Transverse colon (tissue), 4 donors: Measurements from ENCODE around the gene SLC43A1. TPM values are rescaled to one million over a fixed set of nuclear protein-coding genes. Genes with fewer than 3 reads are reported as not detected.
A peak's percentile ranks its signal among the peaks of the same experiment; 100 is the strongest.

Experiments
- DNase-seq: peaks from one replicate; pipeline ENCODE4 v3.0.0-alpha.2; 2019
- H3K27ac ChIP-seq, 4 donors: fragments of 200-600 bp; sonication (generic); 2 replicates each; pipeline ENCODE4 v1.5.1; 2016 to 2018; ENCODE audit warnings: inconsistent platforms in 4 of 4
- H3K27me3 ChIP-seq: fragments of 200-600 bp; sonication (generic); 2 replicates; pipeline ENCODE4 v1.5.1; 2017; ENCODE audit warnings: inconsistent platforms
- H3K36me3 ChIP-seq, 4 donors: fragments of 200-600 bp; sonication (generic); 2 replicates each; pipeline ENCODE4 v1.5.1; 2017 to 2019; ENCODE audit warnings: inconsistent platforms in 4 of 4
- H3K4me1 ChIP-seq, 4 donors: fragments of 200-600 bp; sonication (generic); 2 replicates each; pipeline ENCODE4 v1.5.1; 2017 to 2020; ENCODE audit warnings: inconsistent platforms in 4 of 4
- H3K4me3 ChIP-seq, 4 donors: fragments of 200-600 bp; sonication (generic); 1 replicate in 1 of 4; 2 replicates in 3 of 4; pipeline versions ENCODE4 v1.5.1 to v1.6.1; 2017 to 2019; ENCODE audit warnings: inconsistent platforms in 4 of 4
- H3K9me3 ChIP-seq, 2 donors: fragments of 200-600 bp; sonication (generic); 2 replicates each; pipeline ENCODE4 v1.5.1; 2017 to 2019; ENCODE audit warnings: inconsistent platforms in 2 of 2
- CTCF ChIP-seq, 5 experiments: fragments of 200-600 bp in 3 of 5; fragments of 450-650 bp in 2 of 5; sonication (generic) in 3 of 5; IDR thresholded peaks; 1 replicate in 2 of 5; 2 replicates in 3 of 5; pipeline ENCODE4 v1.5.1; 2016 to 2017; ENCODE audit warnings: antibody characterized with exemption in 5 of 5, inconsistent platforms in 3 of 5, mild to moderate bottlenecking in 2 of 5, moderate library complexity in 1 of 5
- EP300 ChIP-seq: sonication (generic); formaldehyde crosslinking; IDR thresholded peaks from one replicate; pipeline ENCODE4 v1.6.1; 2017; ENCODE audit warnings: antibody characterized with exemption, low read depth
- POLR2A ChIP-seq: fragments of 450-650 bp; IDR thresholded peaks from one replicate; pipeline ENCODE4 v1.6.1; 2016; ENCODE audit warnings: antibody characterized with exemption, mild to moderate bottlenecking, moderate library complexity
- POLR2AphosphoS5 ChIP-seq, 3 donors: sonication (generic); formaldehyde crosslinking; IDR thresholded peaks; one replicate each; pipeline ENCODE4 v1.6.1; 2016; ENCODE audit warnings: antibody characterized with exemption in 3 of 3
- WGBS, 2 donors: methylation state at CpG; one replicate each; pipeline ENCODE4 v1.1.5; 2018; ENCODE audit warnings: low coverage in 1 of 2; 5-methylcytosine and 5-hydroxymethylcytosine counted together
- in situ Hi-C, 4 donors: fragments of 200-750 bp; cut with MboI; loops; one replicate each; pipeline versions ENCODE4 v1.15.0 to v1.15.1; 2017; ENCODE audit warnings: low sequenced_read_pairs in 3 of 4, low pct_ligation_motif_present in 1 of 4, low pct_unique_long_range_greater_than_20kb in 1 of 4
- intact Hi-C: fragments of 100-400 bp; cut with DNase I; formaldehyde crosslinking; loops from one replicate; pipeline ENCODE4 v1.15.1; 2023; ENCODE audit warnings: low total_unique reads
- total RNA-seq, 4 donors: library from RNA; depleted of rRNA; stranded (reverse); fragments of >200 nt; gene quantifications; one replicate each; pipeline ENCODE4 v1.1.0, GENCODE V29; 2016

SLC43A1 gene
- total RNA-seq, 4 donors from 2014 or later: 7.5 to 30.4 (median 15.2) TPM

- TF ChIP-seq CTCF (IDR thresholded peaks at IDR 0.05) (no peak), EP300 (no peak), POLR2A (no peak), POLR2AphosphoS5 (IDR thresholded peaks at IDR 0.05) (no peak)
- no peak for DNase-seq
- intact Hi-C loops (no loop called here), in situ Hi-C loops (loop anchor here in 1 of 4 donors (10.0 kb wide), 1 partner anchor 66 kb away; no protein-coding TSS in a partner anchor)
- WGBS, 2 donors: 94 to 100% methylated on average over 1 to 2 of the region's 2 CpGs
- H3K4me3 ChIP-seq: no peak overlapping the region
- no peak overlapping the region for H3K27ac ChIP-seq
- no peaks in the 10 kb centered on the region for H3K9me3 ChIP-seq
- H3K36me3 ChIP-seq: no peaks in the 10 kb centered on the region
- peaks cover 0 to 3% (median under 1%) of the 10 kb centered on the region in 4 donors for H3K4me1 ChIP-seq
- H3K27me3 ChIP-seq: no peaks in the 10 kb centered on the region
Measured at GRCh38 chr11:57521116-57521515, 5.6 kb upstream of the SLC43A1 start.

GRCh38 chr11:57516061-57516443 lies 550 bp upstream of the SLC43A1 start:
- H3K4me3 ChIP-seq: peak overlapping the region in 3 of 4 donors; percentile 56 to 95 (median 80)
- no peaks in the 10 kb centered on the region for H3K9me3 ChIP-seq
- DNase-seq: no peak
- H3K36me3 ChIP-seq: no peaks in the 10 kb centered on the region
- peak overlapping the region in 3 of 4 donors; percentile 60 to 80 (median 68) for H3K27ac ChIP-seq
- intact Hi-C loops: no loop called here
- in situ Hi-C loops: no loop called here
- H3K4me1 ChIP-seq: peaks cover 11 to 26% (median 20%) of the 10 kb centered on the region in 4 donors
- no peak for TF ChIP-seq EP300
- TF ChIP-seq CTCF (IDR thresholded peaks at IDR 0.05): no peak
- WGBS, 2 donors: 15 to 67% methylated on average over 1 to 5 of the region's 5 CpGs
- no peaks in the 10 kb centered on the region for H3K27me3 ChIP-seq

GRCh38 chr11:57514538-57515331 lies 767 bp downstream of the SLC43A1 start:
- TF ChIP-seq EP300: no peak
- TF ChIP-seq POLR2AphosphoS5 (IDR thresholded peaks at IDR 0.05): no peak
- TF ChIP-seq CTCF (IDR thresholded peaks at IDR 0.05): no peak
- TF ChIP-seq POLR2A: no peak
- 0 to 1% methylated on average over 3 to 54 of the region's 57 CpGs for WGBS, 2 donors

GRCh38 chr11:57513911-57514537 lies 1.5 kb downstream of the SLC43A1 start:
- Histone ChIP-seq H3K4me1 (peaks cover 11 to 26% (median 20%) of the 10 kb centered on the region in 4 donors), H3K27me3 (no peaks in the 10 kb centered on the region), H3K36me3 (no peaks in the 10 kb centered on the region), H3K4me3 (peak overlapping the region; percentile 56 to 95 (median 84)), H3K9me3 (no peaks in the 10 kb centered on the region), H3K27ac (peak overlapping the region; percentile 60 to 80 (median 67))
- WGBS, 2 donors: 17% methylated on average over 27 of the region's 35 CpGs; no CpG with 5 or more reads in 1 of the 2 donors
- DNase-seq: peak; percentile 53
- TF ChIP-seq CTCF (IDR thresholded peaks at IDR 0.05): no peak
- no peak for TF ChIP-seq POLR2AphosphoS5 (IDR thresholded peaks at IDR 0.05)
- in situ Hi-C loops (no loop called here), intact Hi-C loops (no loop called here)

More at GRCh38 chr11:57514538-57515331, 767 bp downstream of the SLC43A1 start:
- in situ Hi-C loops (no loop called here), intact Hi-C loops (no loop called here)
- H3K9me3 ChIP-seq: no peaks in the 10 kb centered on the region
- DNase-seq: peak; percentile 72
- no peaks in the 10 kb centered on the region for H3K27me3 ChIP-seq
- no peaks in the 10 kb centered on the region for H3K36me3 ChIP-seq
- peak overlapping the region; percentile 56 to 95 (median 84) for H3K4me3 ChIP-seq
- H3K27ac ChIP-seq: peak overlapping the region; percentile 60 to 80 (median 67)
- peaks cover 11 to 26% (median 20%) of the 10 kb centered on the region in 4 donors for H3K4me1 ChIP-seq
